H1 (cell line): ENCODE data around the gene PLEK2. TPM values are rescaled to one million over a fixed set of nuclear protein-coding genes. Genes with fewer than 3 reads are reported as not detected.

Experiments used
- CTCF ChIA-PET: fragments of 300-600 bp; sonication (Branson Sonifier 250); formaldehyde crosslinking; loops from one replicate; lab custom pipeline; 2021; ENCODE audit not compliant: partially characterized antibody; lab: Charles Lee
- POLR2A ChIA-PET: fragments of 300-600 bp; sonication (Branson Sonifier 250); formaldehyde crosslinking; loops from one replicate; lab custom pipeline; 2021; ENCODE audit warnings: inconsistent platforms; ENCODE audit not compliant: partially characterized antibody; lab: Charles Lee
- DNase-seq, 2 experiments: peaks; one replicate each; pipeline versions ENCODE4 v3.0.0 to v3.0.0-alpha.2; 2010 to 2022; ENCODE audit warnings: low spot score in 2 of 2, low read depth in 1 of 2, mixed read lengths in 1 of 2
- FAIRE-seq: peaks from 2 replicates; lab custom pipeline; 2011; peaks lifted over from hg19 to GRCh38; lab: Jason Lieb, UNC
- H2AFZ ChIP-seq: 2 replicates; pipeline ENCODE4 v1.8.1; 2012; ENCODE audit warnings: low read length, inconsistent platforms
- H2AK5ac ChIP-seq: 2 replicates; pipeline ENCODE4 v1.6.1; 2013; ENCODE audit warnings: low read depth, low read length
- H2BK120ac ChIP-seq: replicated peaks from 2 replicates; pipeline ENCODE3; 2013; ENCODE audit warnings: low read depth, low read length, inconsistent platforms
- H2BK12ac ChIP-seq: 2 replicates; pipeline ENCODE4 v1.6.1; 2013; ENCODE audit warnings: low read depth, low read length
- H2BK15ac ChIP-seq: 2 replicates; pipeline ENCODE4 v1.6.1; 2013; ENCODE audit warnings: low read length
- H2BK20ac ChIP-seq: 2 replicates; pipeline ENCODE4 v1.6.1; 2013; ENCODE audit warnings: low read length
- H2BK5ac ChIP-seq: 2 replicates; pipeline ENCODE4 v1.6.1; 2013; ENCODE audit warnings: low read depth, low read length
- H3K14ac ChIP-seq: 2 replicates; pipeline ENCODE4 v1.6.1; 2013; ENCODE audit warnings: inconsistent platforms; ENCODE audit not compliant: insufficient read length
- H3K18ac ChIP-seq: 2 replicates; pipeline ENCODE4 v1.6.1; 2013; ENCODE audit warnings: low read length; ENCODE audit errors: extremely low read depth
- H3K23ac ChIP-seq: 2 replicates; pipeline ENCODE4 v1.6.1; 2013; ENCODE audit warnings: inconsistent platforms; ENCODE audit not compliant: insufficient read length
- H3K23me2 ChIP-seq: 2 replicates; pipeline ENCODE4 v1.6.1; 2013; ENCODE audit warnings: low read depth, low read length
- H3K27ac ChIP-seq: 2 replicates; pipeline ENCODE4 v1.6.1; 2011; ENCODE audit warnings: low read depth, low read length, inconsistent platforms
- H3K27me3 ChIP-seq, 4 experiments: replicated peaks in 1 of 4; 1 replicate in 1 of 4; 2 replicates in 3 of 4; pipeline versions ENCODE4 v1.6.1 to v1.8.1; 2011 to 2013; ENCODE audit warnings: low read length in 3 of 4, mild to moderate bottlenecking in 3 of 4, inconsistent platforms in 2 of 4, mixed read lengths in 2 of 4, moderate library complexity in 1 of 4; ENCODE audit not compliant: control insufficient read depth in 3 of 4, insufficient read depth in 3 of 4; ENCODE audit errors: extremely low read depth in 1 of 4
- H3K36me3 ChIP-seq, 4 experiments: 2 replicates each; pipeline versions ENCODE4 v1.6.1 to v1.8.1; 2011 to 2013; ENCODE audit warnings: mild to moderate bottlenecking in 4 of 4, low read length in 3 of 4, moderate library complexity in 2 of 4, control low read depth in 1 of 4, inconsistent platforms in 1 of 4; ENCODE audit not compliant: insufficient read depth in 4 of 4, control insufficient read depth in 2 of 4
- H3K4ac ChIP-seq: replicated peaks from 2 replicates; pipeline ENCODE3; 2013; ENCODE audit warnings: low read length, low read depth, mixed read lengths, inconsistent platforms; ENCODE audit not compliant: insufficient read length
- H3K4me1 ChIP-seq, 4 experiments: replicated peaks in 1 of 4; 1 replicate in 1 of 4; 2 replicates in 3 of 4; pipeline versions ENCODE4 v1.6.1 to v1.8.1; 2011 to 2013; ENCODE audit warnings: low read length in 3 of 4, inconsistent platforms in 2 of 4, mixed read lengths in 1 of 4; ENCODE audit not compliant: insufficient read depth in 4 of 4, control insufficient read depth in 3 of 4
- H3K4me2 ChIP-seq, 2 experiments: 2 replicates each; pipeline versions ENCODE4 v1.6.1 to v1.8.1; 2011 to 2013; ENCODE audit warnings: low read depth in 2 of 2, low read length in 2 of 2, control low read depth in 1 of 2, inconsistent platforms in 1 of 2, mild to moderate bottlenecking in 1 of 2; ENCODE audit not compliant: insufficient read depth in 1 of 2
- H3K4me3 ChIP-seq, 4 experiments: fragments of 200-600, 300-600 bp in 1 of 4; sonication (generic), shearing (Covaris generic), sonication (Bioruptor Twin) in 1 of 4; 2 replicates each; pipeline versions ENCODE4 v1.5.1 to v1.8.1; 2011 to 2016; ENCODE audit warnings: low read length in 4 of 4, low read depth in 3 of 4, control low read depth in 2 of 4, inconsistent platforms in 2 of 4, mild to moderate bottlenecking in 2 of 4, mixed read lengths in 1 of 4, moderate library complexity in 1 of 4; ENCODE audit not compliant: insufficient read depth in 2 of 4; ENCODE audit errors: extremely low read depth in 1 of 4
- H3K56ac ChIP-seq: replicated peaks from 2 replicates; pipeline ENCODE3; 2013; ENCODE audit warnings: low read depth, mild to moderate bottlenecking, mixed read lengths, low read length, inconsistent platforms; ENCODE audit not compliant: insufficient read length
- H3K79me1 ChIP-seq: 2 replicates; pipeline ENCODE4 v1.6.1; 2013; ENCODE audit warnings: low read depth, low read length, control low read depth
- H3K79me2 ChIP-seq, 2 experiments: 2 replicates each; pipeline versions ENCODE4 v1.6.1 to v1.8.1; 2012 to 2013; ENCODE audit warnings: low read length in 2 of 2, mild to moderate bottlenecking in 2 of 2, inconsistent platforms in 1 of 2; ENCODE audit not compliant: insufficient read depth in 2 of 2, control insufficient read depth in 1 of 2
- H3K9ac ChIP-seq, 4 experiments: replicated peaks in 1 of 4; 1 replicate in 1 of 4; 2 replicates in 3 of 4; pipeline versions ENCODE4 v1.6.1 to v1.8.1; 2011 to 2013; ENCODE audit warnings: low read depth in 3 of 4, low read length in 3 of 4, control low read depth in 2 of 4, mild to moderate bottlenecking in 2 of 4, moderate library complexity in 2 of 4, inconsistent platforms in 1 of 4; ENCODE audit errors: extremely low read depth in 1 of 4
- H3K9me3 ChIP-seq, 2 experiments: 2 replicates each; pipeline versions ENCODE4 v1.6.1 to v1.8.1; 2012 to 2013; ENCODE audit warnings: mild to moderate bottlenecking in 2 of 2, moderate library complexity in 2 of 2, control low read depth in 1 of 2, inconsistent platforms in 1 of 2, low read depth in 1 of 2, low read length in 1 of 2, mixed read lengths in 1 of 2; ENCODE audit not compliant: insufficient read depth in 2 of 2
- H4K20me1 ChIP-seq, 2 experiments: replicated peaks in 1 of 2; 2 replicates each; pipeline versions ENCODE3 to v1.8.1; 2011 to 2013; ENCODE audit warnings: inconsistent platforms in 2 of 2, low read length in 2 of 2, mild to moderate bottlenecking in 1 of 2; ENCODE audit not compliant: insufficient read depth in 2 of 2, control insufficient read depth in 1 of 2
- H4K5ac ChIP-seq: 2 replicates; pipeline ENCODE4 v1.6.1; 2013; ENCODE audit warnings: low read length, low read depth, mixed read lengths, inconsistent platforms; ENCODE audit not compliant: insufficient read length
- H4K8ac ChIP-seq: 2 replicates; pipeline ENCODE4 v1.8.0; 2013; ENCODE audit warnings: mild to moderate bottlenecking, moderate library complexity, low read length, inconsistent platforms; ENCODE audit not compliant: insufficient read depth; ENCODE audit errors: extremely low read depth
- H4K91ac ChIP-seq: replicated peaks from 2 replicates; pipeline ENCODE3; 2013; ENCODE audit warnings: low read length, mixed read lengths, inconsistent platforms; ENCODE audit not compliant: insufficient read length
- CEBPB ChIP-seq: IDR thresholded peaks from 2 replicates; pipeline ENCODE4 v1.6.1; 2012; ENCODE audit warnings: low read depth, low read length
- EGR1 ChIP-seq: IDR thresholded peaks from 2 replicates; pipeline ENCODE4 v1.6.1; 2011; ENCODE audit warnings: low read depth, low read length, borderline replicate concordance
- JUN ChIP-seq: IDR thresholded peaks from 2 replicates; pipeline ENCODE4 v1.6.1; 2011; ENCODE audit warnings: low read depth, mild to moderate bottlenecking, improper control_type of control experiment, low read length
- MAFK ChIP-seq: IDR thresholded peaks from 2 replicates; pipeline ENCODE4 v1.6.1; 2012; ENCODE audit warnings: low read depth, mild to moderate bottlenecking, improper control_type of control experiment, low read length
- NANOG ChIP-seq: IDR thresholded peaks from 2 replicates; pipeline ENCODE4 v1.6.1; 2011; ENCODE audit warnings: low read length, low read depth, mild to moderate bottlenecking, inconsistent platforms; ENCODE audit not compliant: insufficient read depth, poor library complexity, severe bottlenecking
- NRF1 ChIP-seq: IDR thresholded peaks from 2 replicates; pipeline ENCODE4 v1.6.1; 2011; ENCODE audit warnings: mild to moderate bottlenecking, low read depth, low read length, improper control_type of control experiment
- RAD21 ChIP-seq, 2 experiments: IDR thresholded peaks in 1 of 2; conservative IDR thresholded peaks in 1 of 2; 2 replicates each; pipeline ENCODE4 v1.6.1; 2011; ENCODE audit warnings: low read depth in 2 of 2, low read length in 2 of 2, improper control_type of control experiment in 1 of 2, inconsistent platforms in 1 of 2, mild to moderate bottlenecking in 1 of 2, moderate library complexity in 1 of 2
- SAP30 ChIP-seq: fragments of 300-600 bp; sonication (generic); IDR thresholded peaks from 2 replicates; pipeline ENCODE4 v1.7.1; 2012; ENCODE audit warnings: low read length, moderate library complexity, mild to moderate bottlenecking, inconsistent platforms; ENCODE audit not compliant: insufficient read depth, insufficient replicate concordance
- SIX5 ChIP-seq: IDR thresholded peaks from 2 replicates; pipeline ENCODE4 v1.6.1; 2011; ENCODE audit warnings: mild to moderate bottlenecking, low read depth, low read length
- WGBS, 2 experiments: shearing (Covaris generic) in 1 of 2; methylation state at CpG; one replicate each; pipeline versions ENCODE4 v1.1.6 to v1.1.7; 2013 to 2015; ENCODE audit warnings: low lambda C conversion rate in 2 of 2, mixed read lengths in 2 of 2, inconsistent platforms in 1 of 2, low coverage in 1 of 2, missing lambda C conversion rate in 1 of 2; ENCODE audit not compliant: insufficient replicate concordance in 2 of 2, insufficient coverage in 1 of 2, insufficient read length in 1 of 2; ENCODE audit errors: extremely low coverage in 1 of 2, missing lambda C conversion rate in 1 of 2; 5-methylcytosine and 5-hydroxymethylcytosine counted together
- polyA plus RNA-seq, 7 experiments: library from polyadenylated mRNA; depleted of rRNA in 3 of 7; stranded (reverse) in 5 of 7; unstranded in 2 of 7; fragments of >200 nt in 5 of 7; fragments of 200-250 nt in 2 of 7; gene quantifications; 1 replicate in 5 of 7; 2 replicates in 1 of 7; 4 replicates in 1 of 7; pipeline versions ENCODE4 v1.2.1 to v1.2.3, GENCODE V29; 2011 to 2013; ENCODE audit warnings: missing spikeins in 2 of 7, mixed read lengths in 2 of 7
- total RNA-seq: library from RNA; stranded (reverse); fragmentation: NEBNext Ultra II Directional; extraction: Animal tissue kit (Norgen Biotek cat#: 25700); gene quantifications from 2 replicates; pipeline ENCODE4 v1.2.1, GENCODE V29; 2021
- TF ChIP-seq, protein P1 (sequence below): IDR thresholded peaks from 2 replicates; pipeline ENCODE4 v1.6.1; 2012; ENCODE audit warnings: inconsistent platforms
- TF ChIP-seq, protein P2 (sequence below): IDR thresholded peaks from 2 replicates; pipeline ENCODE4 v1.6.1; 2012; ENCODE audit warnings: low read length, inconsistent platforms

PLEK2 gene
- total and polyA plus RNA-seq, 2 of the 8 experiments (the other 6 are each of a cell fraction or from before 2014, with no cell fraction given): 0.41 to 2.1 TPM

DNA sequence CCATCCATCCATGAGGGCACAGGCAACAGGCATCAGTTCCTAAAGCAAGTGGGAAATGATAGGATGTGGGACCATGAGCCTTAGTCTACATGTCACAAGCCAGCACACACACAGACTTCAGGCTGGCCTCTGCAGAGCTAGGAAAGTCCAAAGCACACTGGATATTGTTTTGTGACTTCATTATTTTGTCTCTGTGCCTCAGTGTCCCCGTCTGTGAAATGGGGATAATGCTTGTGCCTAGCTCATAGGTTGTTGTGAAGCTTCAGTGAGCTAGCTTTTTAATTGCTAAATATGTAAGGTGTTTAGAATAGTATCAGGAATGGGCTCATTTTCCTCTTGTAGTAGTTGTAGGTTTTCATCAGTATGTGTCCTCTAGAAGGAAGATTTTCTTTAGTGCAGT lies 27.0 kb upstream of the PLEK2 start:
- H3K4me1 ChIP-seq: peaks cover 0 to 3% (median under 1%) of the 10 kb centered on the region in 4 experiments; a peak in 2 of 7 replicates
- H3K23ac ChIP-seq: no peak overlapping the region
- H2BK5ac ChIP-seq: no peak overlapping the region
- no peak overlapping the region for H3K4ac ChIP-seq
- H3K36me3 ChIP-seq: no peaks in the 10 kb centered on the region
- no peaks in the 10 kb centered on the region for H3K79me2 ChIP-seq
- H3K14ac ChIP-seq: no peak overlapping the region
- no peak overlapping the region for H2AK5ac ChIP-seq
- H3K4me2 ChIP-seq: no peak overlapping the region
- H3K4me3 ChIP-seq: no peak overlapping the region
- no peak overlapping the region for H2BK120ac ChIP-seq
- H3K9ac ChIP-seq: no peak overlapping the region
- no peak overlapping the region for H4K8ac ChIP-seq
- H2AFZ ChIP-seq: no peak overlapping the region
- H3K79me1 ChIP-seq: no peaks in the 10 kb centered on the region; the same call in 1 of the 2 replicates
- 83% methylated on average over 1 of the region's 1 CpG; no CpG with 5 or more reads in 1 of the 2 experiments for WGBS, 2 experiments
- ChIA-PET POLR2A (no interaction called here), CTCF (interaction anchor here (1.0 to 10.0 kb wide), 8 partner anchors 8 to 132 kb away, joined by 4 to 115 read pairs (median 10); no protein-coding TSS in a partner anchor)
- H3K27ac ChIP-seq: no peak overlapping the region
- H2BK12ac ChIP-seq: no peak overlapping the region
- H2BK15ac ChIP-seq: no peak overlapping the region
- DNase-seq (no peak), FAIRE-seq (no peak)
- H3K9me3 ChIP-seq: no peaks in the 10 kb centered on the region
- no peaks in the 10 kb centered on the region for H4K20me1 ChIP-seq
- H3K23me2 ChIP-seq: no peaks in the 10 kb centered on the region
- H3K18ac ChIP-seq: no peak overlapping the region
- no peaks in the 10 kb centered on the region for H3K27me3 ChIP-seq
- H4K91ac ChIP-seq: no peak overlapping the region
- H2BK20ac ChIP-seq: no peak overlapping the region
- no peak overlapping the region for H4K5ac ChIP-seq
- H3K56ac ChIP-seq: no peak overlapping the region
- TF ChIP-seq CEBPB (no peak), RAD21 (IDR thresholded peaks at IDR 0.05 in 1 of 2, conservative IDR thresholded peaks at IDR 0.05 in 1 of 2; ENCODE audit: low read depth in 2 of 2, low read length in 2 of 2) (no peak), JUN (no peak), MAFK (no peak), EGR1 (no peak), SAP30 (no peak), NANOG (no peak), SIX5 (no peak), NRF1 (no peak)
- TF ChIP-seq, protein P1, sequence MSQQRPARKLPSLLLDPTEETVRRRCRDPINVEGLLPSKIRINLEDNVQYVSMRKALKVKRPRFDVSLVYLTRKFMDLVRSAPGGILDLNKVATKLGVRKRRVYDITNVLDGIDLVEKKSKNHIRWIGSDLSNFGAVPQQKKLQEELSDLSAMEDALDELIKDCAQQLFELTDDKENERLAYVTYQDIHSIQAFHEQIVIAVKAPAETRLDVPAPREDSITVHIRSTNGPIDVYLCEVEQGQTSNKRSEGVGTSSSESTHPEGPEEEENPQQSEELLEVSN: no peak
- TF ChIP-seq, protein P2, sequence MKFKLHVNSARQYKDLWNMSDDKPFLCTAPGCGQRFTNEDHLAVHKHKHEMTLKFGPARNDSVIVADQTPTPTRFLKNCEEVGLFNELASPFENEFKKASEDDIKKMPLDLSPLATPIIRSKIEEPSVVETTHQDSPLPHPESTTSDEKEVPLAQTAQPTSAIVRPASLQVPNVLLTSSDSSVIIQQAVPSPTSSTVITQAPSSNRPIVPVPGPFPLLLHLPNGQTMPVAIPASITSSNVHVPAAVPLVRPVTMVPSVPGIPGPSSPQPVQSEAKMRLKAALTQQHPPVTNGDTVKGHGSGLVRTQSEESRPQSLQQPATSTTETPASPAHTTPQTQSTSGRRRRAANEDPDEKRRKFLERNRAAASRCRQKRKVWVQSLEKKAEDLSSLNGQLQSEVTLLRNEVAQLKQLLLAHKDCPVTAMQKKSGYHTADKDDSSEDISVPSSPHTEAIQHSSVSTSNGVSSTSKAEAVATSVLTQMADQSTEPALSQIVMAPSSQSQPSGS: no peak
